Measurements from ENCODE around the gene PZP. TPM values are rescaled to one million over a fixed set of nuclear protein-coding genes. Genes with fewer than 3 reads are reported as not detected.
"Not testable (repeated sequence)": the region's sequence is repeated elsewhere in the genome, so short reads cannot be mapped to it uniquely, and the experiment has no call there.

The PZP gene
- polyA plus RNA-seq (2013, experiment 1 of 2; ENCODE audit: insufficient read length) = not detected
- polyA plus RNA-seq (2013, experiment 2 of 2; ENCODE audit: insufficient read length) = not detected

DNA sequence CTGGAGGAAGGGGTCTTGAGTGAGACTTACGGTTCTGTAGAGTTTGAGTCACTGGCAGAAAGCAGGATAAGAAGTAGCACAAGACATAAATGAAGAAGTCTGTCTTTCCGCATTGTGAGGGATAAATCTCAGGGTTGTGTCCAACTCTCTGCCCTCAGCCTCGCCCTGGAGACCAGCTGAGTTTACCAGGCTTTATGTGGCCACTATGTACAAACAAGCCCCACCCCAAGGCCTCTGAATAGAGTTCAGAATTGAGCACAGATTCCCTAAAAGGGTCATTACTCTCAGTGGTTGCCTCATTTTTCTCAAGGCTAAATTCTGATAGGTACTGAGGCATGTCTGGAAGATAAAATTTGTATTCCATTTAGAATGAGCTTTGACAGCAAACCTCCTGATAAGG lies at the start of gene PZP:
Gene PZP, minus strand, starts transcription at position 167 of the 400 bp plus-strand sequence. Its CDS starts 54 bp downstream, at position 113.
- DNase-seq = no peak

GRCh38 chr12:9256758-9257405 lies 48.7 kb upstream of the PZP start:
- DNase-seq = no peak

- no peak for DNase-seq
Observed at GRCh38 chr12:9256341-9256740, 48.1 kb upstream of the PZP start.

DNA sequence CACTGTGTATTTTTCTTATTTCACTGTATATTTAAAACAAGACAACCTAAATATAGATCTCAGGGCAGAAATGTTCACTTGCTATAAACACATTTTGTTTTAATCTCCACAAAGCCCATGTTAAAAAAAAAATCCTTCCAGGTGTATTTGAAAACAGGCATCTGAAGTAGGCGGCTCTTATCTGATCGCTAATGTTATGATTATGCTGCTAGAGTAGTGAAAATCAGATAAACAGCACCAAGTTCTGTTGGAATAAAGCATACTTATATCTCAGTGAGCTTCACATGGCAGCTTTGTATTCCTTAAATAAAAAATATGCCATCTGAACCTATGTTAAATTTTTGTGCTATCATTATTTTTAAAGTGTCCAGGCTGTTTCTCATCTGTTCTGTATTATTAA lies 47.6 kb upstream of the PZP start:
- no peak for DNase-seq

GRCh38 chr12:9253464-9253863 lies 45.3 kb upstream of the PZP start:
- DNase-seq = no peak

DNA sequence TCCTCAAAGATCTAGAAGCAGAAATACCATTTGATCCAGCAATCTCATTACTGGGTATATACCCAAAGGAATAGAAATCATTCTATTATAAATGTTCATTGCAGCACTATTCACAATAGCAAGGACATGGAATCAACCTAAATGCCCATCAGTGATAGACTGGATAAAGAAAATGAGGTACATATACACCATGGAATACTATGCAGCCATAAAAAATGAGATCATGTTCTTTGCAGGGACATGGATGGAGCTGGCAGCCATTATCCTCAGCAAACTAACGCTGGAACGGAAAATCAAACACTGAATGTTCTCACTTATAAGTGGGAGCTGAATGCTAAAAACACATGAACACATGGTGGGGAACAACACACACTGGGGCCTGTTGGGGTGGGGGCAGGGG lies 44.6 kb upstream of the PZP start:
- not testable (repeated sequence) for DNase-seq

DNA sequence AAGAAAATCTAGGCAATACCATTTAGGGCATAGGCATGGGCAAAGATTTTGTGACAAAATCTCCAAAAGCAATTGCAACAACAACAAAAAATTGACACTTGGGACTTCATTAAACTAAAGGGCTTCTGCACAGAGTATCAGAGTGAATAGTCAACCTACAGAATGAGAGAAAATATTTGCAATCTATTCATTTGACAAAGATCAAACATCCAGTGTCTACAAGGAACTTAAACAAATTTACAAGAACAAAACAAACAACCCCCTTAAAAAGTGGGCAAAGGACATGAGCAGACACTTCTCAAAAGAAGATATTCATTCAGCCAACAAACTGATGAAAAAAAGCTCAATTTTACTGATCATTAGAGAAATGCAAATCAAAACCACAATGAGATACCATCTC lies 44.1 kb upstream of the PZP start:
- no peak for DNase-seq

DNA sequence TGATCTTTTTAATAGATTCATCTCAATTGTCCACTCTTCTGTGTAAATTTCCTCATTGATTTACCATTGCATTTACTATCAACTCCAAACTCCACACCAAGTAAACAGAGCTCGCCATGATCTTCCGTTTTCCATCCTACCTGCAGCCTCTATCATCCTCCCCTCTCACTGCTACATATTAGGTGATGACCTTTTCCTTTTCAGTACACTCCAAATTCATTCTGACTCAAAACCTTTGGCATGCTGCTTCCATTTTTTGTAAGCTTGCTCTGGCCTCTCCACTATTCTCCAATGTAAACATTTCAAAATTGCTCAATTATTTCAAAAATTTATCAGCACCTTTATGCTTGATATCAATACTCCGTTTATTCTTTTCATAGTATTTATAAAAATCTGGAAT lies 40.2 kb upstream of the PZP start:
- DNase-seq = no peak

DNA sequence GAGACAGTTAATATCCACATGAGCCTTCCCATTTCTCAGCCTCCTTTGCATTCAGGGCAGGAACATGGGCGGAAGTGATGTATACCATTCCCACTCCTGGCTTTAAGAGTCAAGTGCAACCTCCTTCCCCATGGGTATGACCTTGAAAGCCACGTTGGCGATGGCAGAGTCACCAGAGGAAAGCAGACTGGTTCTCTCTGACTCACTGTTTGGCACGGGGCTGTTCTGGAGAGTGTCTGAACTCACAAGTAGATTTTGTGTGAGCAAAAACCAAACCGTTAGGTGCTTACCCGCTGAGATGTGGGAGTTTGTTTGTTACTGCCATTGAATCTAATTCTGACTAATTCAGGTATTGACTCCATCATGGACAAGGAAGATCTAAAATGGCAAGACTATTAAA lies 36.7 kb upstream of the PZP start:
- DNase-seq = no peak

GRCh38 chr12:9243999-9244649 lies 35.9 kb upstream of the PZP start:
- DNase-seq = no peak

GRCh38 chr12:9241301-9241700 lies 33.1 kb upstream of the PZP start:
- DNase-seq = no peak

GRCh38 chr12:9240776-9241175 lies 32.6 kb upstream of the PZP start:
- DNase-seq = no peak

GRCh38 chr12:9240004-9240635 lies 31.9 kb upstream of the PZP start:
- DNase-seq = not testable (repeated sequence)

DNA sequence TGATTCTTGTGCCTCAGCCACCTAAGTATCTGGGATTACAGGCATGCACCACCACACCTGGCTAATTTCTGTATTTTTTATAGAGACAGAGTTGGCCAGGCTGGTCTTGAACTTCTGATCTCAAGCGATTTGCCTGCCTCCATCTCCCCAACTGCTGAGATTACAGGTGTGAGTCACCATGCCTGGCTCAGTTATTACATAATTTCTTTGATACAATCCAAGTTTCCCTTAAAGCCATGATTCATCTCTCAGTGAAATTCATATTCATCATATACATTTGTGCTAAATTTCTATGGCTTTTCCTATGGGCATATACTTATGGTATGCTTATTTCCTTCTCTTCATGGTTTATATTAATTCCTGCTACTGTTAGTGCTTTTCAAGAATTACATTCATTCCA lies 29.1 kb upstream of the PZP start:
- DNase-seq = no peak

GRCh38 chr12:9235519-9235918 lies 27.3 kb upstream of the PZP start:
- no peak for DNase-seq

GRCh38 chr12:9227950-9228349 lies 19.8 kb upstream of the PZP start:
- no peak for DNase-seq

- DNase-seq = no peak
Observed at GRCh38 chr12:9223830-9224229, 15.6 kb upstream of the PZP start.

GRCh38 chr12:9221483-9221882 lies 13.3 kb upstream of the PZP start:
- no peak for DNase-seq

- DNase-seq = not testable (repeated sequence)
Observed at GRCh38 chr12:9221011-9221410, 12.8 kb upstream of the PZP start.

- no peak for DNase-seq
Observed at GRCh38 chr12:9214534-9214933, 6.3 kb upstream of the PZP start.

DNA sequence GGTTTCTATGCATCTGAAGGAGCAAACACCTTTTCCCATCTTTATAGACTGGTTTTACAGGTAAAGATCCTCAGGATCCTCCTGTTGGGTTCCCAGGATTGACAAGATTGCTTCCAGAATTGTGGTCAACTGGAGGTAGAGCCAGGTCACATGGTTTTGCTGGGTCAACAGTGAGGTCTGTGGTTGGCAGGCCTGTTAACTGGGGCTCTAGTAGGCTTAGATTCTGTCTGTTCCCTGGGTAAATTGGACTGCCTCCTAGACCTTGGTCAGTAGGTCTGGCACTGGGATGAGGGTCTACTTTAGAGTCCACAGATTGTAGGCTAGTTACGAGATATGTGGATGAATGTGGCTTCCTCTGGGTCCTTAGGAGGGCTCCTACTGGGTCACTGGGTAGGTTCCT lies 3.5 kb upstream of the PZP start:
- no peak for DNase-seq

- DNase-seq = no peak
Observed at GRCh38 chr12:9204380-9204779, 3.8 kb downstream of the PZP start.

- DNase-seq = no peak
Observed at GRCh38 chr12:9198012-9198411, 10.2 kb downstream of the PZP start.

GRCh38 chr12:9184276-9184675 lies 23.9 kb downstream of the PZP start:
- DNase-seq = no peak
